Measurements from ENCODE around the gene GPR142.

GRCh38 chr17:74410001-74410443 lies 42.7 kb downstream of the GPR142 start:
- no peak for TF ChIP-seq CTCF (optimal IDR thresholded peaks at IDR 0.05 in 1 of 3, IDR thresholded peaks at IDR 0.05 in 1 of 3, conservative IDR thresholded peaks at IDR 0.05 in 1 of 3; ENCODE audit: extremely low read depth in 1 of 3, insufficient read depth in 2 of 3, low read length in 3 of 3)
- no peak for TF ChIP-seq EZH2 (IDR thresholded peaks at IDR 0.05; ENCODE audit: low read length)

Measured in keratinocyte (primary cell).